OCI-LY1 (cell line): ENCODE measurements around the gene EEF1AKMT2.

Source experiments
- H2AFZ ChIP-seq: fragments of 200-600 bp; sonication (generic), shearing (Covaris generic); 2 replicates; pipeline ENCODE4 v1.6.0; 2014; ENCODE audit warnings: antibody characterized with exemption, mild to moderate bottlenecking, low read length
- H3F3A ChIP-seq: fragments of 200-600 bp; sonication (generic), shearing (Covaris generic); 2 replicates; pipeline ENCODE4 v1.6.0; 2014; ENCODE audit warnings: mild to moderate bottlenecking, antibody characterized with exemption, low read length, moderate library complexity; ENCODE audit not compliant: insufficient read depth
- H3K27ac ChIP-seq: fragments of 200-600 bp; sonication (generic); 2 replicates; pipeline ENCODE4 v1.5.1; 2014; ENCODE audit warnings: low read length, mixed run types, mild to moderate bottlenecking, low read depth; ENCODE audit not compliant: poor library complexity, severe bottlenecking
- H3K27me3 ChIP-seq: fragments of 200-600 bp; sonication (generic); 2 replicates; pipeline ENCODE4 v1.6.0; 2014; ENCODE audit warnings: antibody characterized with exemption, mild to moderate bottlenecking, low read length, moderate library complexity; ENCODE audit not compliant: insufficient read depth
- H3K36me3 ChIP-seq: fragments of 200-600 bp; sonication (generic); 2 replicates; pipeline ENCODE4 v1.6.1; 2014; ENCODE audit warnings: mild to moderate bottlenecking, antibody characterized with exemption, low read length, moderate library complexity, mixed read lengths; ENCODE audit not compliant: insufficient read depth
- H3K4me1 ChIP-seq: fragments of 200-600 bp; sonication (generic); 2 replicates; pipeline ENCODE4 v1.5.1; 2014; ENCODE audit warnings: mild to moderate bottlenecking, low read length, moderate library complexity; ENCODE audit not compliant: insufficient read depth, severe bottlenecking
- H3K4me2 ChIP-seq: fragments of 200-600 bp; sonication (generic), shearing (Covaris generic); 2 replicates; pipeline ENCODE4 v1.6.1; 2014; ENCODE audit warnings: low read length
- H3K4me3 ChIP-seq: fragments of 200-600 bp; sonication (generic); 2 replicates; pipeline ENCODE4 v1.5.1; 2014; ENCODE audit warnings: low read length, low read depth, mild to moderate bottlenecking, mixed read lengths; ENCODE audit not compliant: poor library complexity, severe bottlenecking
- H3K79me2 ChIP-seq: fragments of 200-600 bp; shearing (Covaris generic); 2 replicates; pipeline ENCODE4 v1.6.1; 2016; ENCODE audit warnings: mixed run types, low read length, mixed read lengths; ENCODE audit not compliant: insufficient read depth
- H3K9ac ChIP-seq: fragments of 200-600 bp; sonication (generic), shearing (Covaris generic); 2 replicates; pipeline ENCODE4 v1.6.1; 2014; ENCODE audit warnings: mild to moderate bottlenecking, low read length, mixed read lengths
- H3K9me2 ChIP-seq: fragments of 200-600 bp; sonication (generic), shearing (Covaris generic); 2 replicates; pipeline ENCODE4 v1.6.1; 2014; ENCODE audit warnings: low read depth, mild to moderate bottlenecking, low read length, mixed read lengths
- H3K9me3 ChIP-seq: fragments of 200-600 bp; shearing (Covaris generic); 2 replicates; pipeline ENCODE4 v1.6.1; 2014; ENCODE audit warnings: low read length, mixed read lengths
- H4K20me1 ChIP-seq: fragments of 200-600 bp; sonication (generic), shearing (Covaris generic); 2 replicates; pipeline ENCODE4 v1.6.0; 2016; ENCODE audit warnings: mild to moderate bottlenecking, low read length; ENCODE audit not compliant: insufficient read depth
- EZH2 ChIP-seq: fragments of 200-600 bp; sonication (generic), shearing (Covaris generic); IDR thresholded peaks from 2 replicates; pipeline ENCODE4 v1.8.0; 2017; ENCODE audit warnings: borderline replicate concordance, mixed run types, mild to moderate bottlenecking, antibody characterized with exemption, low read length, moderate library complexity, mixed read lengths
- TF ChIP-seq, protein P1 (sequence below): fragments of 200-600 bp; sonication (generic), shearing (Covaris generic); IDR thresholded peaks from 2 replicates; pipeline ENCODE4 v1.5.1; 2017; ENCODE audit warnings: mild to moderate bottlenecking, antibody characterized with exemption, low read length, moderate library complexity, mixed read lengths

EEF1AKMT2 gene

GRCh38 chr10:124739119-124739921 lies 52.4 kb downstream of the EEF1AKMT2 start:
- Histone ChIP-seq H3K9me2 (no peaks in the 10 kb centered on the region), H3F3A (no peaks in the 10 kb centered on the region), H3K4me2 (peak overlapping the region; percentile 76), H3K79me2 (peaks cover 47% of the 10 kb centered on the region), H3K9ac (peak overlapping the region; percentile 41; the same call in 1 of the 2 replicates), H3K4me1 (peaks cover 86% of the 10 kb centered on the region), H4K20me1 (no peaks in the 10 kb centered on the region), H3K4me3 (peak overlapping the region; percentile 89), H2AFZ (no peak overlapping the region), H3K27me3 (no peaks in the 10 kb centered on the region), H3K27ac (peak overlapping the region; percentile 86), H3K36me3 (peaks cover 7% of the 10 kb centered on the region), H3K9me3 (no peaks in the 10 kb centered on the region)
- TF ChIP-seq, protein P1, sequence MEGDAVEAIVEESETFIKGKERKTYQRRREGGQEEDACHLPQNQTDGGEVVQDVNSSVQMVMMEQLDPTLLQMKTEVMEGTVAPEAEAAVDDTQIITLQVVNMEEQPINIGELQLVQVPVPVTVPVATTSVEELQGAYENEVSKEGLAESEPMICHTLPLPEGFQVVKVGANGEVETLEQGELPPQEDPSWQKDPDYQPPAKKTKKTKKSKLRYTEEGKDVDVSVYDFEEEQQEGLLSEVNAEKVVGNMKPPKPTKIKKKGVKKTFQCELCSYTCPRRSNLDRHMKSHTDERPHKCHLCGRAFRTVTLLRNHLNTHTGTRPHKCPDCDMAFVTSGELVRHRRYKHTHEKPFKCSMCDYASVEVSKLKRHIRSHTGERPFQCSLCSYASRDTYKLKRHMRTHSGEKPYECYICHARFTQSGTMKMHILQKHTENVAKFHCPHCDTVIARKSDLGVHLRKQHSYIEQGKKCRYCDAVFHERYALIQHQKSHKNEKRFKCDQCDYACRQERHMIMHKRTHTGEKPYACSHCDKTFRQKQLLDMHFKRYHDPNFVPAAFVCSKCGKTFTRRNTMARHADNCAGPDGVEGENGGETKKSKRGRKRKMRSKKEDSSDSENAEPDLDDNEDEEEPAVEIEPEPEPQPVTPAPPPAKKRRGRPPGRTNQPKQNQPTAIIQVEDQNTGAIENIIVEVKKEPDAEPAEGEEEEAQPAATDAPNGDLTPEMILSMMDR, result no peak
- no peak for TF ChIP-seq EZH2

GRCh38 chr10:124738441-124738840 lies 53.2 kb downstream of the EEF1AKMT2 start:
- Histone ChIP-seq H4K20me1 (no peaks in the 10 kb centered on the region), H3K36me3 (peaks cover 8% of the 10 kb centered on the region), H3K9me3 (no peaks in the 10 kb centered on the region), H3K27ac (peak overlapping the region; percentile 86), H3K4me1 (peaks cover 95% of the 10 kb centered on the region), H2AFZ (no peak overlapping the region), H3K79me2 (peaks cover 54% of the 10 kb centered on the region), H3K4me3 (peak overlapping the region; percentile 12), H3K27me3 (no peaks in the 10 kb centered on the region), H3K4me2 (peak overlapping the region; percentile 76; the same call in 1 of the 2 replicates), H3K9me2 (no peaks in the 10 kb centered on the region), H3F3A (no peaks in the 10 kb centered on the region), H3K9ac (no peak overlapping the region; the same call in 1 of the 2 replicates)
- TF ChIP-seq, protein P1, result no peak
- no peak for TF ChIP-seq EZH2

- no peaks in the 10 kb centered on the region for H3K9me3 ChIP-seq
- peak overlapping the region; percentile 76; the same call in 1 of the 2 replicates for H3K4me2 ChIP-seq
- H3K4me1 ChIP-seq, result peaks cover 100% of the 10 kb centered on the region
- H3K79me2 ChIP-seq, result peaks cover 52% of the 10 kb centered on the region
- peak overlapping the region; percentile 86 for H3K27ac ChIP-seq
- H4K20me1 ChIP-seq, result no peaks in the 10 kb centered on the region
- H3K36me3 ChIP-seq, result peaks cover 15% of the 10 kb centered on the region
- peak overlapping the region; percentile 2; the same call in 1 of the 2 replicates for H3K9ac ChIP-seq
- peak overlapping the region; percentile 12 for H3K4me3 ChIP-seq
- TF ChIP-seq EZH2, result no peak
- TF ChIP-seq, protein P1, result no peak
- H3K27me3 ChIP-seq, result no peaks in the 10 kb centered on the region
- H3K9me2 ChIP-seq, result no peaks in the 10 kb centered on the region
- H2AFZ ChIP-seq, result no peak overlapping the region
- H3F3A ChIP-seq, result no peaks in the 10 kb centered on the region
Measured at GRCh38 chr10:124737708-124738107, 54.0 kb downstream of the EEF1AKMT2 start.
